HG02610 (cell line): ENCODE results near the gene MSX2.

Experiments used
- ATAC-seq: cut with Tn5 transposase; IDR thresholded peaks from one replicate; pipeline ENCODE4 v1.9.1; 2021; ENCODE audit warnings: mild to moderate bottlenecking, moderate library complexity; ENCODE audit not compliant: unreplicated experiment

Gene MSX2

DNA sequence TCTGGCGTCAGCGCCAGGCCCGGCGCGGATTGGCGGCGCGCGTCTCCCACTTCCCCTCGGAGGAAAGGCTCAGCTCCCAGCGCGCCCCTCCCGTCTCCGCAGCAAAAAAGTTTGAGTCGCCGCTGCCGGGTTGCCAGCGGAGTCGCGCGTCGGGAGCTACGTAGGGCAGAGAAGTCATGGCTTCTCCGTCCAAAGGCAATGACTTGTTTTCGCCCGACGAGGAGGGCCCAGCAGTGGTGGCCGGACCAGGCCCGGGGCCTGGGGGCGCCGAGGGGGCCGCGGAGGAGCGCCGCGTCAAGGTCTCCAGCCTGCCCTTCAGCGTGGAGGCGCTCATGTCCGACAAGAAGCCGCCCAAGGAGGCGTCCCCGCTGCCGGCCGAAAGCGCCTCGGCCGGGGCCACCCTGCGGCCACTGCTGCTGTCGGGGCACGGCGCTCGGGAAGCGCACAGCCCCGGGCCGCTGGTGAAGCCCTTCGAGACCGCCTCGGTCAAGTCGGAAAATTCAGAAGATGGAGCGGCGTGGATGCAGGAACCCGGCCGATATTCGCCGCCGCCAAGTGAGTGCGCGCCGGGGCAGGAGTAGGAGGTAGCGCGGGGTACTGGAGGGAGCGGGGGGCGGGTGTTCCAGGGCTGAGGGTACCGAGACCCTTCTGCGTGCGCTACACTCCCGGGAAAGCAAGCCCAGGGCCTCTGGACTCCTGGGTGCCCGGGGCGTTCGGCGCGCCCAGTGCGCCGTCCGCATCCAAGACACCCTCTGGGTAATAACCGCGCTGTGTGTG is at the start of gene MSX2:
Gene MSX2, plus strand, starts transcription at position 99 of the 777 bp plus-strand sequence. Its CDS starts 78 bp downstream, at position 177.
- no peak for ATAC-seq

GRCh38 chr5:174675110-174675509 is 49.3 kb upstream of the MSX2 start:
- no peak for ATAC-seq

- ATAC-seq = no peak
These were observed 48.5 kb upstream of the MSX2 start for GRCh38 chr5:174675916-174676315.

- ATAC-seq = no peak
These were observed 46.3 kb upstream of the MSX2 start for GRCh38 chr5:174678107-174678506.

DNA sequence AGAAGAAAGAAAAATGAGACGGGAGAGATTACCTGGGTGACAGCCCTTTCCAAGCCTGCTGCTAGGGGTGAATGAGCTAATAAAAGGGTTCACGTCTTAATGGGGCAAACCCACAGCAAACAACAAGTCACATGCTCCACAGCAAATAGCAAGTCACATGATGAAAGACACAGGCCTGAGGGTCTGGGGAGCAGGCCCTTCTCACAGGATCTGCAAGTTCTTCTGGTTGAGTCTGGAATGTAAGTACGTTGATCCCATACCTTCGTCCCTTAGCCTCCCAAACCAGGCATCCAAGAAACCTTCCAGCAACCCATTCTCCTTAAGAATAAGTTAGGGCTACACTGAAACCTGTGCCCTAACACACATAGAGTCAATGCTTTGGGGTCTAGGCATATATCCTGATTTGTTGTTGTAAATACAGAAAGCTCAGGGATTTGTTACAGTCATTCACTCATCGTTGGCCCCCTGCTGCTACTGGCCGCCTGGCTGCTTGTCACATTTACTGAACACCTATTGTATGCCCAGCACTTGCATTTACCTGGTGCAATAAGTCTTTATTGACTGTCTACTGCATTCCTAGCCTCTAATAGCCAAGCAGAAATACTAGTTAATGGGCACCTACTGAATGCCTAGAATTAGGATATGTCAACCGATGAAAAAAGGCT is 43.3 kb upstream of the MSX2 start:
- ATAC-seq = no peak

GRCh38 chr5:174687503-174687902 is 36.9 kb upstream of the MSX2 start:
- ATAC-seq = no peak

- no peak for ATAC-seq
These were observed 35.7 kb upstream of the MSX2 start for GRCh38 chr5:174688441-174689354.

DNA sequence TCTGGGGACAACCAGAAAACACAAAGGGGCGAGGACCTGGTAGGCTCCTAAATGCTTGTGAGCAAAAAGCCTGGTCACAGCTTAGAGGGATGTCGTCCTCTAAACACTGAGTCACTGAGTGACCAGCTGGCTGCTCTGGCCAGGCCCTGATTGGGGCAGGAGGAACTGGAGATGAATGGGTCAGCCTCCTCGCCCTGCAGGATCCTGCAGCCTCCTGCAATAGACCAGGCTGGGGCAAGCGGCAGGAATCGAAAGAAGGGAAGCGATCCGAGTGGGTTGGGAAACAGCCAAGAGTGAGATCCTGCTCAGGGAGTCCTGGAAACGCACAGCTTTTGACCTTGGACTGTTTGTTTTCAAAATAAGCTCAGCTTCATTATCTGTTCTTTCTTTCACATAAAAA is 34.1 kb upstream of the MSX2 start:
- no peak for ATAC-seq

DNA sequence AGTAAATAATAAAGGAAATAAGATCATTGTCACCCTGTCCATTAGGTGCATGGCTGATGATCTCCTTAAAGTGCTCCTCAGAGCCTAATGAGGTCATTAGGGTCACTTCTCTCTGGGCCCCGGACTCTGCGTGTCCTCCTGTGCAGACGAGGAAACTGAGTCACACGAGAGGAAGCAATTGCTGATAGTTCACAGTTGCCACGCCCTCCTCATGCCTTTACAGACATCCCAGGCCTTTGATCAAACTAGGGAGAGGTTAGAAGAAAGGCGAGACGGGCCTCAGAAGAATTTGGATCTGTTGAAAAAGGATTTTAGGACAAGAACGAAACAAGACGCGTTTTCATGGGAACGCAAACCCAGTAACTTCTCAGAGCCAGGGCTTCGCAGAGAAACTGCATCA is 32.0 kb upstream of the MSX2 start:
- no peak for ATAC-seq

GRCh38 chr5:174692982-174693422 is 31.4 kb upstream of the MSX2 start:
- ATAC-seq = no peak

- ATAC-seq = no peak
These were observed 30.5 kb upstream of the MSX2 start for GRCh38 chr5:174693697-174694385.

DNA sequence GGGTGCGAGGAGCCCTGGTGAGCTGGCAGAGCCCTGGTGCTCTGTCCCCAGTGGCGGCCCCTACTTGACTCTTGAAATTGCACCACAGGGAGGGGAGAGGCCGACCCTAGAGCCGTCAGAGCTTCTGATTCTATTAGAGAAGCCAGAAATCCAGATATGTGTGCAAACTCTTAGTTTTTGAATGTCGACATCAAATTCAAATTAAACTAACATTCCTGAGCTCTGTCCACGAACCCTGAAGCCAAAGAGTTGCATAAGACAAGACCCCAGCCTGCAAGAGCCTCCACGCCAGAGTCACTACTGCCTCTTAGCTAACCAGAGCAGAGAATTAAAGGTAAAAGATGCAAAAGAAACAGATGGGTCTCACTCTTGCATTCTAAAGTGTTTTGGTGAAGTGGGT is 29.8 kb upstream of the MSX2 start:
- no peak for ATAC-seq

DNA sequence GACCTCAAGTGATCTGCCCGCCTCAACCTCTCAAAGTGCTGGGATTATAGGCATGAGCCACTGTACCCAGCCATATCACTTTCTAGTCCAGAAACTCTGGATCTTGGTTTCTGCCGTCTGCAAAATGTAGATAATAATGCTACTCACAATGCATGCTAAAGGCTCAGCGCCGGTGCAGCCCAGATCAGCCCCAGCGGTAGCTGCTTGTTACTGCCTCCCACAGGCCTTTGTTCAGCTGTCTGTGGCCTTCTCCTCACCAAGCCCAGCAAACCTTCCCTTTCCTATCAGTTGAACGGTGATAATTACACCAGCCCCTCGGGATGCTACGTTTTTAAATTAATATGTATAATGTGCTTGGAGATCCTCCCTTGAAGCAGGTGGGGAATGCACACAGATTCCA is 26.2 kb upstream of the MSX2 start:
- ATAC-seq = no peak

DNA sequence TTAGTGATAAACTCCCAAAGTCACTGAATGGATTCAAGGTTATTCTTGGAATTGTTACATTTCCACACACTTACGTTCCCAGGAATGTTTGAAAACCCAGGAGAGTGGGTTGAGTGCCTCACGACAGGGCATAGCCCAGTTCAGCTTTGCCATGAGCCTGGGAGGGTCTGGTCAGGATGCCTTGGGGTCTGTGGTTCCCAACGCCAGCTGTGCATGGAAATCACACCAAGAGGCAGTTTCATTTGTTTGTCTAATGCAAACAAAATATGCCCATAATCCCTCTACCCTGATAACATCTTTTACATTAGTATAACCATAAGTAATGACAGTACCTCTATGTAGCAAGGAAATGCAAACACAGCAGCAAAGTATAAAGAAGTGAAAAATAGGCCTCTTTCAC is 25.3 kb upstream of the MSX2 start:
- ATAC-seq = no peak

GRCh38 chr5:174706997-174707572 is 17.3 kb upstream of the MSX2 start:
- no peak for ATAC-seq

DNA sequence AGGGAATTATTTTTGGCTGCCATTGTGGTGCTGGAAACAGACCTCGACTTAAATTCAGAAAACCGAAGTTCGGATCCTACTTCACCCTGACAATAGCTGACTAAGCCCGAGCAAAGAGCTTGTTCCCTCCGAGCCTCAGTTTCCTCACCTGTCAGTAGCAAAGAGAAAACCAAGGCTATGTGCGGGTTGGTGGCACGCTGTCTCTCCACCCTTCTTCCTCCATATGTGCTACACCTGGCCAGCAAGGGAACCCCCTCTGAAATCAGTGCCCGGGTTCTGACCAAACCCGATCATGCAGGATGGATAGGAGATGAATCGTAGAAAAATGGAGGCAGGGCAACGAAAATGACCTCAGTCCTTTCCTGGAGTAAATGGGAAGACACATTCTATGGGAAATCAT is 16.7 kb upstream of the MSX2 start:
- ATAC-seq = no peak

DNA sequence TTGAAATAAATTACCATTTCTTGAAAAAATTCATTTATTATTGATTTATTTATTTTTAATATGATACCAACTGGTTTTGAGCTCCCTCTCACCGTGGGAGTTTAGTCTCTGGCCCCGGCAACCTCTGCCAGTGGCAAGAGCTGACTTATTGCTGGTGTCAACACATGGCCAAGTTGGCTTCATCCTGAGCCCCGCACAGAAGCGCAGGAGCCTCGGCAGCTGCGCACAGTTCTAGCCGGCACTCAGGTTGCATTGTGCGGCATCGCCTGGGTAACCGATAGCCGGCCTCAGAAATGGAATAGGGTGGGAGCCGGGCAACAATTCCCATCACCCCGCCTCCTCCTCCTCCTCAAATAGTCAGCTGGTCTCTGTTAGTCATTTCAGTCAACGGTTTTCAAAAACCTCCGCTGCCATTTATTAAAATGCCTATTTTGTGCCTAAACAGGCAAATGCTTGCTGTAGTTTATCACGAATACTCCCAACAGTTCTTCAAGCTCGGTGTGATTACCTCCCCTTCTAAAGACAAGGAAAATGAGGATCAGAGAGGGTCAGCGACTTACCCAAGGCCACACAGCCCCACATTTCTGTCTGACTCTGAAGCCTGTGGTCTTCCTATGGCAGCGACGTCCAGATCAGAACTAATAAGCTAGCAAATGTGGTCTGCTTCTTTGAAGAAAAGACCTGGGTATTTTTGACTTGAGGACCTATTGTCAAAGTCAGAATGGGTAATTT is 15.7 kb upstream of the MSX2 start:
- ATAC-seq = no peak

DNA sequence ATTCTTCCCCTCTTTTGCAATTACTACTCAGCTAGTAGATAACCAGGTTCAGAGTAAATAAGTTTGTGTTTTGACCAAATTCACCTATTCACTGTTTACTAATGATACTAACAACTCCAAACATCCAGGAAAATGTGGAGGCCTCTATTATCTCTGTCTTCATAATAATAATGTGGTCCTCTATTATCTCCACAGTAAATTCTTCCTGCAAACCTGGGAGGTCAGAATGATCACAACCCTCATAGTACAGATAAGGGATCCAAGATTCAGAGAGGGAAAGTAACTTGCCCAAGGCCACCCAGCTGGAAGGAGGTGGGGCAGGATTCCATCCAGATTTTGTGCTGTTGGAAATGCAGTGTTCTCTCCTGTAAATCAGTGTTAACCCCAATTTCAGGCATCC is 9.6 kb upstream of the MSX2 start:
- ATAC-seq = no peak

- ATAC-seq = no peak
These were observed 8.6 kb upstream of the MSX2 start for GRCh38 chr5:174715804-174716203.
